Activated T-cell treated with anti-CD3 and anti-CD28 coated beads for 24 hours (primary cell): ENCODE data around the gene FOXK2.

Source experiments
- DNase-seq: peaks from one replicate; pipeline ENCODE4 v3.0.0-alpha.2; 2020; ENCODE audit warnings: low read depth

FOXK2 gene

DNA sequence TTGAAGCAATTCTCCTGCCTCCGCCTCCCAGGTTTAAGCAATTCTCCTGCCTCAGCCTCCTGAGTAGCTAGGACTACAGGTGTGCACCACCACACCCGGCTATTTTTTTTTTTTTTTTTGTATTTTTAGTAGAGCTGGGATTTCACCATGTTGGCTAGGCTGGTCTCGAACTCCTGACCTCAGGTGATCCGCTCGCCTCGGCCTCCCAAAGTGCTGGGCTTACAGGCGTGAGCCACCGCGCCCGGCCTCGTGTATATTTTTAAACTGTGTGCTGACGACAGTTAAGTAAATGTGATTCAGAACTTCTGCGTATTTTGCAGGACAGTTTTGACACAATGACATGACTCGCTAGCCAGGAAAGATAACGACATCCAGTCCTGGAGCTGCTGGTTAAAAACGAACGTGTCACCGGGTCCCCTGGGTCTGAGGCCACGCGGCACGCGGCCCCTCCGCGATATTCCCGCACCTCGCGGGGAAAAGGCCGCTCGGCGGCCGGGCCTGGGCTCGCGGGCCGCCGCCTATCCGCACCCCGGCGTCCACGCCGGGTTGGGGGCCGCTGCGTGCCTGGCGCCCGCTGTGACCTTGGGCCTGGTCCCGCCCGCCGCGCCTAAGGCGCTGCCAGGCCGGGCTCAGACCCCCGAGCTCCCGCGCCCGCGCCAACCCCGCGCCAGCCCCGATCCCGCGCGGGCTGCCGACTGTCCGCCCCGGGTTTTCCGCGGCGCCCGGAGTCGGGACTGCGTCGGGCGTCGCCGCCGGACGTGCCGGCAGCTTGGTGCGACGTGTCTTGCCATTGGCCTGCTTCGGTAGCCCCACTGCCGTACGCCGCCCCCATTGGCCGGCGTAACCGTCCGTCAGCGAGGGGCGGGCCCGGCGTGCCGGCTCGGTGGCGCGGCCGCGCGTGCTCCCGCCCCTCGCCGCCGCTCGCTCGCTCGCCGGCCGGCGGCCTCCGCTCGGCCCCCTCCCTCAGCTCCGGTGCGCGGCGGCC, at the start of gene FOXK2:
TSS of gene FOXK2 (plus strand) at position 907 of the 985 bp plus-strand sequence. CDS start 157 bp downstream, outside the sequence.
- peak; percentile 91 for DNase-seq

- no peak for DNase-seq
Observed at GRCh38 chr17:82470065-82470464, 49.5 kb upstream of the FOXK2 start.

DNA sequence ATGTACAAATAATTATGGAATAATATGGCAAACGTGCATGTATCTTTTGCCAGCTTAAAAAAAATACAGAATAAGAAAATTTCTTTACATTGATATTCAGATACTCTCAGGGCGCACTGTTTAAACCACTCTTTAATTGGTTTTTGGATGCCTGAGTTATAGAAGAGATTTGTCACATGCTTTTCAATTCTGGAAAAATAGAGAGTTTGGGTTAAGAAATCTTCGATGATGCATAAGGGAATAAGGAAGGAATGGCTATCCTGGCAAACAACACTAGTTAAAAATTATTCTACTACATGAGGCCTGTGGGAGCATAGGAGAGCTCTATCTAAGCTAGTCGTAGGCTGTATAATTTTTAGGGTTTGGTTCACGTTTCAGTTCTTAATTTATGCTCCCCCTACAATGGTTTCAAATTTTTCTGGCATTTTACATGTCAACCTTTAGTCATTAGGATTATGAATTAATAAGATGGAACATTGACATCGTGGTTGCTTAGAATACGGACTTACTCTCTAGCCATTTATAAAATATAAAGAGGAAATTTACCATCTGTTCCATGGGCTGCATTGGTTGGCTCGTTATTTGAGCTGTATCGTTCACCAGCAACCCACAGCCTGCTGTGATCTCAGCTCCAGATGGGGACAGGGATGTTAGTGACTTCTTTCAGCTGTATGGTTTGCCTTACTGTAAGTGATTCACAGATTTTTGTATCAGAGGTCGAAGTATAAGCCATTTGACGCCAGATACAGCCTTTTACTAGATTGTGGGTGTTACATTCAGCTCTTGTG, 45.1 kb upstream of the FOXK2 start:
- DNase-seq = no peak

GRCh38 chr17:82475458-82475857, 44.1 kb upstream of the FOXK2 start:
- DNase-seq = no peak

DNA sequence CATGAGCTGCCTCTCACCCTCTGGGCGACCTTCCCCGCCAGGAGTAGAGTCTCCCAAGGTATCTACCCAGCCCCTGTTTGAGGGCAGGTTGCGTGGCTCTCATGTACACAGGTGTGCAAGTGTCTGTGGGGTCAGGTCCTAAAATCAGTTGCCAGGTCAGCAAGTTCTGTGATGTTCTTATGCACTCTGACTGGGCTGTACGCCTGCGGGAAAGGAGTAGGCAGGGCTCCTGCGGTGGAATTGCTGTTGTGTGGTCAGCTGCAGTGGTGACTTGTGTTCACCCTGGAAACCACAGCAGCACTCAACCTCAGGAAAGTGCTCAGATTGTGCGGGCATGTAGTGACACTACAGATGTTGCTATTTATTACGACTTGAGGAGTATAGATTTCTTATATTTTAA, 41.6 kb upstream of the FOXK2 start:
- DNase-seq = no peak

GRCh38 chr17:82479602-82480001, 39.9 kb upstream of the FOXK2 start:
- no peak for DNase-seq

- no peak for DNase-seq
Observed at GRCh38 chr17:82480318-82480717, 39.2 kb upstream of the FOXK2 start.

GRCh38 chr17:82483204-82483660, 36.3 kb upstream of the FOXK2 start:
- no peak for DNase-seq

GRCh38 chr17:82483836-82484235, 35.7 kb upstream of the FOXK2 start:
- DNase-seq = no peak

DNA sequence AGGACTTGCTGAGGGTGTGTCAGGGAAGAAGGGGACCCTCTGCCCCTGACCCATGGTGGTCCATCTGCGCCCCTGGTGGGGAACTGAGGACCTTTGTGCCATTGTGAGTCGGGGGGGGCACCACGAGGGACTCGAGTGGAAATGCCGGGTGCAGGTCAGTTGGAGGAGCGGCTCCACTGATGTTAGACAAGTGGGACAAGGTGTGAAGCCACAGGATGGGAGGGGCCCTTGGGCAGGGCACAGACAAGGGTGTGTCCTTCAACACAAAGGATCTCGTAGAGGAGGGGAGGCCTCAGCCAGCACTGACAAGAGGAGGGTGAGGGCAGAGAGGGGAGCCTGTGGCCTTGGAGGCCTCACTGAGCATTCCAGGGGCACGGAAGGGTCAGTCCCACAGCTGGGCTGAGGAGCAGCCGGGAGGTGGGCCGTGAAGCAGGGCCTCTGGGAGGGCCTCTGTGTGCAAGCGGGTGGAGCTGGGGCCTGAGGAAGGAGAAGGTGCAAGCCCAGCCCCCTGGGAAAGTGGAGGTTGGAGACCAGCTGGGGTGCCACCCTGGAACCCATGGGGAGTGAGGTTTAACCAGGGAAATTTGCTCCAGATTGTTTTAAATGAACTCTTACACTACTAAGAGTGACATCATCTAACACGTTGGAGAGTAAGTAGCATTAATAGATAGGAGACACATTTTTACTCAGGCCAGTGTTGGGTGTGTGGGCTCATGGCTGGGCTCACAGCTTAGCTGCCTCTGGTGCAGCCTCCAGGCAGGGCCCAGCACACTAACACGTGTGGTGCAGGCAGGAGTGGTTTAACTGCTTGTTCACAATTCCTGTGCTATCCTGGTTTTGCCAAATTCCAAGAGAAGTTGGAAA, 33.1 kb upstream of the FOXK2 start:
- no peak for DNase-seq

GRCh38 chr17:82487910-82488309, 31.6 kb upstream of the FOXK2 start:
- DNase-seq = no peak

- no peak for DNase-seq
Observed at GRCh38 chr17:82489117-82489516, 30.4 kb upstream of the FOXK2 start.

DNA sequence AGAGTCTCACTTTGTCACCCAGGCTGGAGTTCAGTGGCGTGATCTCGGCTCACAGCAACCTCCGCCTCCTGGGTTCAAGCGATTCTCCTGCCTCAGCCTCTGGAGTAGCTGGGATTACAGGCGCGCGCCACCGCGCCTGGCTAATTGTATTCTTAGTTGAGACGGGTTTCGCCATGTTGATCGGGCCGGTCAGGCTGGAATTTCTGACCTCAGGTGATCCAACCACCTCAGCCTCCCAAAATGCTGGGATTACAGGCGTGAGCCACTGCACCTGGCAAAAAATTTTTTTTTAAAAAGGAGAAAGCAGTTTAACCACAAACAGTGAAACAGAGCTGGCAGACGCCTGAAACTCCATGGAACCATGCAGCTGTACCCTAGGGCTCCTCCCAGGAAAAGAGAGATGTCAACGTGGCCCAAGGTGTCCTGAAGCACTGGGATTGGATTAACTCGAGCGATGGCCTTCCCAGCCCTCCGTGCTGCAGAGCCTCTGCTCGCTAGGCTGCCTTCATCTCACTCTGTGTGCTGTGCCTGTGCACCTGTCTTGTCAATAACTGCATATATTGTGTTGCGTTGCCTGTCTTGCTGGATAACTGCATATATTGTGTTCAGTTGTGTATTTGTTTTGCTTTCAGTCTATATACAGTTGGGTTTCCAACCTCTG, 29.6 kb upstream of the FOXK2 start:
- DNase-seq = no peak

DNA sequence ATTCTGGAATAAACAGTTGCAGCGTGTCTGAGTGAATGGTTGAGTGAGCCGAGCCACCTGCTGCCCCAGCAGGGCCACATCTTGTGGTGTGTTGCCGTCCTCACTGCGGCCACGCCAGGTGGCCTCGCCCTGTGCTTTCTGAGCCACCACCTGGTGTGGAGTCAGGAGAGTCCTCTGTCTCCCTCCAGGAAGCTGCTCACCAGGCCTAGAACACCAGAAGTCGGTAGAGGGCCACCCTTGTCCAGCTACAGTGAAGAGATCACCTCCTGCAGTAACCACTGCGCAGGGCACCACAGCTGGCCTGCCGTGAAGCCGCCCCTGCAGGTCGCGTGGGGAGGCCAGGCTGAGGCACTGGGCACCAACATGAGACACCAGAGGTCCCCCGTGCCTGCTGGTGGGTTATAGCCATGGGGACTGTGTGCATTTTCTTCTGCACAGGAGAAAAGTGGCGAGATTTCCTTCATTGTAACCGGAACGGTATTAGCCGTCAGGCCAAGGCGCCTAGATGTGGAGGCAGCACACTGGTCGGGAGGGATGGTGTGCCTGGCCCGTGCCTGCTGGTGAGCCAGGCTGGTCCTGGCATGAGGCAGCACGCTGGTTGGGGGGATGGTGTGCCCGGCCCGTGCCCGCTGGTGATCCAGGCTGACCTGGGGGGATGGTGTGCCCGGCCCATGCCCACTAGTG, 28.9 kb upstream of the FOXK2 start:
- DNase-seq = no peak

GRCh38 chr17:82491196-82491530, 28.4 kb upstream of the FOXK2 start:
- no peak for DNase-seq

GRCh38 chr17:82491533-82491932, 28.0 kb upstream of the FOXK2 start:
- no peak for DNase-seq

DNA sequence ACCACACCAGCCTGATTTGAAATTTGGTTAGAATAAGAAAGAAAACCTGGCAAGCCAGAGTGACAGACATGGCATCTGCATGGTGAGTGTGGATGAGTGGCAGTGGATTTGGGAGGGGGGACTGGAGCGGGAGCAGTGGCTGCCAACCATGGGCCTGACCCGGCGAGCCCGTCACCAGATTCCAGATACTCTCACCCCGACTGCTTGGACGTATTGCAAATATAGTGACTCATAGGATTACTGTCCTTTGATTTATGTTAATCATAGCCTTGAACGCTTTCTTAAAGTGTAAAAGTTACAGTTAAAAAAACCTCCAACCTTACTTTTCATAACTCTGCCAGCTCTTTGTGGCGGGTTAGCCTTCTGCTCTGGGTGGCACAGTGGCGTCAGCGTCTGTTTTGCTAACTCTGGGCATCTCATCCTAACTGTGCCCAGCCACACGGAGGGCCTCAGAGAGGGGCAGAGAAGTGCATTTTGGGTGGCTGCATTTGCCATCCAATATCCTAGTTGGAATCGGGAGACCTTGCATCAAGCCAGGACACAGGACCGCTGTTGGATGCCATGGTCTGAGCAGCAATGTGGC, 26.8 kb upstream of the FOXK2 start:
- no peak for DNase-seq

DNA sequence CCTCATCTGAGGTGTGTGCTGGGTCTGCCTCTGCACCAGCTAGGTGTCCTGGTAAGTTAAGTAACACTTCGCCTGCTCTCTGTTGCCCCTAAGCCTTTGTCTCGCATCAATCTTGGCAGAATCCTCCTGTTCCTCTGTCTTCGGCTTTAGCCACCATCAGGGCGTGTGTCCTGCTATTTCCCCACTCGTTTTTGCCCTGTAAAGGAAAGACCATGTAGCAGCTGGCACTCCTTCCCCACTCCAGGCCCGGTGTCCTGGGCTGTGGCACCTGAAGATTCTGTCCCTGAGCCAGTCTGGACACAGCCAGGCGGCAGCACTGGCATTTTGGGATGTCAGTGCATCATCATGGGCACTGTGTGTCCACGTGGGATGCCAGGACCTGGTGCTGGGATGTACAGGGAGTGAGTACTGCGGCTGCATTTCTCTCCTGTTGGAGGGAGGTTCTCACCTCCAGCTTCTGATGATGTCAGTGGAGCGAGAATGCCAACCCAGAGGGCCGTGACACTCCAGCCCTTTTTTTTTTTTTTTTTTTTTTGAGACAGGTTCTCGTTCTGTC, 26.2 kb upstream of the FOXK2 start:
- no peak for DNase-seq

- DNase-seq = peak; percentile 82
Observed at GRCh38 chr17:82494236-82495055, 25.1 kb upstream of the FOXK2 start.
